GM13976 (cell line): ENCODE data around the gene COA8.

Source experiments
- DNase-seq: peaks from one replicate; pipeline ENCODE4 v3.0.0; 2012; ENCODE audit warnings: low spot score
- in situ Hi-C: fragments of 300-500 bp; cut with MboI; formaldehyde crosslinking; loops from one replicate; pipeline ENCODE4 v1.12.0; 2022; ENCODE audit warnings: low sequenced_read_pairs, mixed read lengths, inconsistent platforms; ENCODE audit not compliant: unreplicated experiment
- TF ChIP-seq, protein P1 (sequence below): IDR thresholded peaks from 2 replicates; pipeline ENCODE4 v1.5.1; 2012; ENCODE audit warnings: borderline replicate concordance, mild to moderate bottlenecking; ENCODE audit not compliant: insufficient read depth; ENCODE audit errors: extremely low read depth, missing control alignments, control extremely low read depth

Gene COA8

DNA sequence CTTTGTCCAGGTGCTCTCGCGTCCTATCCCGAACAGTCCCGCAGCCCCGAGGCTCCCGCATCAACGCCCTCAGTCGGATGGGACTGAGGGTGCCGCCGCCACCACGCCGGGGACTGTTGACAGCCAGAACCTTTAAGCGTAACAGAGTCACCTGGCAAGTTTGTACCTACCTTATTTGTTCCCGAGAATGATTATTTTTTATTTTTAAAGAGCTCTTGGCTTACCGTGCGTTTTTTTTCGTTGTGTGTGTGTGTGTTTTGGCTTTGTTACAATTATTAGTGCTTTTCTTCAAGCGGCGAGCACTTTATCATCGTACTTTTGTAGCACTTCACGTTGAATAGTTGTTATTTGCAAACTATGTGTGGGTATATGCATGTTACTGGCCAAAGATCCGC is 463 bp downstream of the COA8 start:
- TF ChIP-seq, protein P1, sequence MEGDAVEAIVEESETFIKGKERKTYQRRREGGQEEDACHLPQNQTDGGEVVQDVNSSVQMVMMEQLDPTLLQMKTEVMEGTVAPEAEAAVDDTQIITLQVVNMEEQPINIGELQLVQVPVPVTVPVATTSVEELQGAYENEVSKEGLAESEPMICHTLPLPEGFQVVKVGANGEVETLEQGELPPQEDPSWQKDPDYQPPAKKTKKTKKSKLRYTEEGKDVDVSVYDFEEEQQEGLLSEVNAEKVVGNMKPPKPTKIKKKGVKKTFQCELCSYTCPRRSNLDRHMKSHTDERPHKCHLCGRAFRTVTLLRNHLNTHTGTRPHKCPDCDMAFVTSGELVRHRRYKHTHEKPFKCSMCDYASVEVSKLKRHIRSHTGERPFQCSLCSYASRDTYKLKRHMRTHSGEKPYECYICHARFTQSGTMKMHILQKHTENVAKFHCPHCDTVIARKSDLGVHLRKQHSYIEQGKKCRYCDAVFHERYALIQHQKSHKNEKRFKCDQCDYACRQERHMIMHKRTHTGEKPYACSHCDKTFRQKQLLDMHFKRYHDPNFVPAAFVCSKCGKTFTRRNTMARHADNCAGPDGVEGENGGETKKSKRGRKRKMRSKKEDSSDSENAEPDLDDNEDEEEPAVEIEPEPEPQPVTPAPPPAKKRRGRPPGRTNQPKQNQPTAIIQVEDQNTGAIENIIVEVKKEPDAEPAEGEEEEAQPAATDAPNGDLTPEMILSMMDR = no peak
- no peak for DNase-seq
- in situ Hi-C loops = no loop called here

DNA sequence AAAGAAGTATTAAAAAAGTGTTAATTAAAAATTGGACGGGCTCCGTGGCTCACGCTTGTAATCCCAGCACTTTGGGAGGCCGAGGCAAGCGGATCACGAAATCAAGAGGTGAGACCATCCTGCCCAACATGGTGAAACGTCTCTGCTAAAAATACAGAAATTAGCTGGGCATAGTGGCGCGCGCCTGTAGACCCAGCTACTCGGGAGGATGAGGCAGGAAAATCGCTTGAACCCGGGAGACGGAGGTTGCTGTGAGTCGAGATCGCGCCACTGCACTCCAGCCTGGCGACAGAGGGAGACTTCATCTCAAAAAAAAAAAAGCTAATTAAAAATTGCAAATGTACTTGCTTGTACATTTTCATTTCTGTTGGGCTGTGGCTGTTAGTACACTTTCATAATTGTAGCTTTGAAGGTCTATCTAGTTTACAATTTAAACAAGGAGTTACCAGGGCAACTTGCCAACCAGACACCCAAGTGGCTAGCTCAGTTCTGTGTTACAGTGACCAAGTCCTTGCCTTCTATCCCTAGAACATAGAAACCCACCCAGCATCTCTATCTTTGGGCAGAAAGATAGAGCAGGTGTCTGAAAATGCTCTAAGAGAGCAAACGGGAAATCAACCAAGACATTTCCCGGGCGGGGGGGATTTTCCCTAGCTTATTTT is 1.2 kb downstream of the COA8 start:
- TF ChIP-seq, protein P1 = no peak
- in situ Hi-C loops = no loop called here
- DNase-seq = no peak

DNA sequence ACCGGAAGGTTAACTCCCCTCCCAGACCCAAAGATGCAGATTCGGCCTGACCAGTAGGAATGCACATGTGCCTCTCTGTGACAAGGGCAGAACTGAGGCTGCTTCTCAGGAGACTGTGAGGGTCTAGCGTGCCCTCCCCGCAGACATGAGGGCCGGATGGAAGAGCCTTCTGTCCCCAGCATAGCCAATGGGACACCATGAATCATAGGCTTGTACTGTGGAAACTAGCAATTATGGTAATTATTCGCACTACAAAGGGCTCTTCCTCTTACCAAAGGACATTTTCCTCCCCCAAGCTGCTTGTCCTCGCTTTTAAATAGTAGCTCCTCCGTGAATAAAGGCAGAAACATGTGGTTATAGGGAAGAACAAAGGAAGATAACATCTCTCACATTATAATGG is 6.2 kb downstream of the COA8 start:
- DNase-seq = no peak
- TF ChIP-seq, protein P1 = no peak
- in situ Hi-C loops = no loop called here

DNA sequence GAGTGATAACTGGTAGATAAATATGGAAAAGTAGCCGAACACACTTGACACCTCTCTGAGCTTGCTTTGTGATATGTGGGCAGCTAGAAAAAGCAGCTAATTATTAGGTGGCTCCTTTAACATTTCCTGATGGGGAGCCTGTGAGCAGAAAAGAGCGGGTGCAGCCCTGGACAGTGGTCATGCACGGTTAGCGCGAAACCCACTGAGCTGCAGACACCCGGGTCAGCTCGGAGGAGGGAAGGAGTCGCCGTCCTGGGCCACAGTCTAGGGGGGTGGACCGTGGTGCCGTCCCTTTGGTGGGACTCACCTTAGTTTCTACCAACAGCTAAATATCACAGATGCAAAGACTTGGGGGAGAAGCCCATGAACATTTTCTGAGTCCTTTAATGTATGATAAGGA is 6.6 kb downstream of the COA8 start:
- TF ChIP-seq, protein P1 = no peak
- in situ Hi-C loops = no loop called here

DNA sequence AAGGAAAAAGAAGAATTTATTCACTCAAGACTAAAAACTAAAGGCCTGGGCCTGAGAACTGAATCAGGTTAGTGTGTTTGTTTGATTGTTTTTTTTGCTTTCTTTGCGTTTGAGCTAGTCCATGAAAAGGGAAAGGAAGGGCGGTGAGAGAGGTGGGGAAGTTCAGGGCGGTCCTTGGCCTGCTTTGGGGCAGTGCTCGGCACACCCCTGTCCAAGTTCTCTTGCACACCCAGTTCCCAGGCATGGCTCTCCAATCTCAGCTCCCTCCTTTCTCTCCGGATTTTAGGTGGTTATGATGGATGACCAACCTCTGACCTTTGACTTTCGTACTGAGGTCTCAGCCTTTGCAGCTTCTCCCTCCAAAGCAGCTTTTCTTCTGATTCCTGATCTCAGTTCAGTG is 11.3 kb downstream of the COA8 start:
- no peak for DNase-seq
- TF ChIP-seq, protein P1 = no peak
- in situ Hi-C loops = no loop called here

More for the DNA sequence above, 6.6 kb downstream of the COA8 start:
- DNase-seq = no peak

DNA sequence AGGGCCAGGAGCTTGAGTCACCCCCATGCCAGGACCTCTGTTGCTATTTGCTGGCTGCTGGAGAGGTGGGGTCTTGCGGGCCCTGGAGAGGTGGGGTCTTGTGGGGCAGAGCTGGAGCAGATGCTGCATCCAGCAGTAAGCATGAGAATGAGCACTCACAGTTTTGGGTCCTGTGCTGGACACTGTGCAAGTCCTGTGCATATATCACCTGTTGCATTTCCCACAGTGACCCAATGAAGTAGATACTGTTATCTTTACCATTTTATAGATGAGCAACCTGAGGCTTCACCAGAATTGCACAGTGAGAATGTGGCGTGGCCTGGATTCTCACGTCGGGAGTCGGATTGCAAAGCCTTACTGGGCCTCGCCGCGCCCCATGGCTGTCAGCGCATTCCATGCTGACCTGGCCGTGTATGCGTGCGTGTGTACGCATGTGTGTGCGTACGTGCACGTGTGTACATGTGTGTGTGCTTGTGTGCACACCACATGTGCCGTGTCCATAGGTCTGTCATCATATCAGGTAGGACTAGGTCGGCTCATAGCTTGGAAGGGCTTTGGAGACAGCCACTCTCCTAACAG is 12.0 kb downstream of the COA8 start:
- DNase-seq = no peak
- in situ Hi-C loops = no loop called here
- TF ChIP-seq, protein P1 = no peak
